Effector memory CD4-positive, alpha-beta T cell (primary cell): ENCODE measurements around the gene PTPRH.
"Not testable (repeated sequence)": the region's sequence is repeated elsewhere in the genome, so short reads cannot be mapped to it uniquely, and the experiment has no call there.

Experiments
- DNase-seq, 3 donors: peaks; one replicate each; pipeline ENCODE4 v3.0.0-alpha.2; 2020
- H3K27ac ChIP-seq: 2 replicates; pipeline ENCODE4 v1.7.0; 2013; ENCODE audit warnings: mild to moderate bottlenecking, low read length, moderate library complexity; ENCODE audit not compliant: insufficient read depth, poor library complexity, severe bottlenecking
- H3K27me3 ChIP-seq: replicated peaks from 2 replicates; pipeline ENCODE4 v1.7.0; 2013; ENCODE audit warnings: mild to moderate bottlenecking, low read length; ENCODE audit not compliant: insufficient read depth, control insufficient read depth, poor library complexity, severe bottlenecking
- H3K36me3 ChIP-seq: 2 replicates; pipeline ENCODE4 v1.7.0; 2013; ENCODE audit warnings: mild to moderate bottlenecking, low read length, moderate library complexity; ENCODE audit not compliant: control insufficient read depth, insufficient read depth
- H3K4me1 ChIP-seq: 2 replicates; pipeline ENCODE4 v1.7.0; 2013; ENCODE audit warnings: low read length, mild to moderate bottlenecking; ENCODE audit not compliant: control insufficient read depth, insufficient read depth, poor library complexity, severe bottlenecking
- H3K4me3 ChIP-seq: 2 replicates; pipeline ENCODE4 v1.7.0; 2013; ENCODE audit warnings: low read length, low read depth, mild to moderate bottlenecking; ENCODE audit not compliant: insufficient read depth, poor library complexity, severe bottlenecking
- H3K9me3 ChIP-seq: 2 replicates; pipeline ENCODE4 v1.7.0; 2013; ENCODE audit warnings: mild to moderate bottlenecking, low read length, moderate library complexity; ENCODE audit not compliant: control insufficient read depth

The PTPRH gene

DNA sequence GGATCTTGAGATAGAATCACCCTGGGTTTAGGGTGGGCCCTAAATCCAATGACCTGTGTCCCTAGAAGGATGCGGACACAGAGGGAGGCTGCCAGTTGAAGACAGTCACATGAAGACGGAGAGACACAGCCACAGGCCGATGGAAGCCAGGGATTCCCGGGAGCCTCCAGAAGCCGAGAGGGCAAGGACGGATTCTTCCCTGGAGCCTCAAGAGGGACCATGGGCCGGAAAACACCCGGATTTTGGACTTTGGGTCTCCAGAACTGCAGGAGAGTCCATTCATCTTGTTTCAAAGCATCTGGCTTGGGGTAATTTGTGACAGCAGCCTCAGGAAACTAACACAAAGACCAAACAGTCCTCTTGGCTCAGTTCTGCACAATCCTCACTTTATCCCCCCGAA, 17.0 kb upstream of the PTPRH start:
- no peak for DNase-seq
- no peaks in the 10 kb centered on the region for H3K9me3 ChIP-seq
- no peaks in the 10 kb centered on the region for H3K4me1 ChIP-seq
- H3K27ac ChIP-seq: no peak overlapping the region
- peaks cover 46% of the 10 kb centered on the region for H3K36me3 ChIP-seq
- no peaks in the 10 kb centered on the region for H3K27me3 ChIP-seq
- H3K4me3 ChIP-seq: no peak overlapping the region

DNA sequence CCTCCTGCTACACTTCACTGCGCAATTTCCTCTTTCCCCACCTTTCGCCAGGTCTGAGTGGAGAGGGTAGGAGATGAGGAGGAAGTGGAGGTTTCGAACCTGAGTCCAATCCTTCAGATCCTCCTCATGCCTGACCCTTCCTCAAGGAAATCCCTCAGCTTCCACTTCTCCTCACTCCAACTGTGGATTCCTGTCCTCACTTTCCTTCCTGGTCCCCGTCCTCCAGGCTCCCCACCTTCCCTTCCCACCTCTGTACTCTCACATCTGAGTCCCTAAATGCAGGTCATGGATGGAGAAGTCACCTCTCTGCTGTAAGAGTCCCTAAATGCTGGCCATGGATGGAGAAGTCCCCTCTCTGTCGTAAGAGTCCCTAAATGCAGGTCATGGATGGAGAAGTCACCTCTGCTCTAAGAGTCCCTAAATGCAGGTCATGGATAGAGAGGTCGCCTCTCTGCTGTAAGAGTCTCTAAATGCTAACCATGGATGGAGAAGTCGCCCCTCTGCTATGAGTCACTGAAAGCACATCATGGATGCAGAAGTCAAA, 16.2 kb upstream of the PTPRH start:
- no peaks in the 10 kb centered on the region for H3K4me1 ChIP-seq
- no peaks in the 10 kb centered on the region for H3K9me3 ChIP-seq
- H3K4me3 ChIP-seq: no peak overlapping the region
- H3K27ac ChIP-seq: no peak overlapping the region
- no peak for DNase-seq
- no peaks in the 10 kb centered on the region for H3K27me3 ChIP-seq
- peaks cover 39% of the 10 kb centered on the region for H3K36me3 ChIP-seq

DNA sequence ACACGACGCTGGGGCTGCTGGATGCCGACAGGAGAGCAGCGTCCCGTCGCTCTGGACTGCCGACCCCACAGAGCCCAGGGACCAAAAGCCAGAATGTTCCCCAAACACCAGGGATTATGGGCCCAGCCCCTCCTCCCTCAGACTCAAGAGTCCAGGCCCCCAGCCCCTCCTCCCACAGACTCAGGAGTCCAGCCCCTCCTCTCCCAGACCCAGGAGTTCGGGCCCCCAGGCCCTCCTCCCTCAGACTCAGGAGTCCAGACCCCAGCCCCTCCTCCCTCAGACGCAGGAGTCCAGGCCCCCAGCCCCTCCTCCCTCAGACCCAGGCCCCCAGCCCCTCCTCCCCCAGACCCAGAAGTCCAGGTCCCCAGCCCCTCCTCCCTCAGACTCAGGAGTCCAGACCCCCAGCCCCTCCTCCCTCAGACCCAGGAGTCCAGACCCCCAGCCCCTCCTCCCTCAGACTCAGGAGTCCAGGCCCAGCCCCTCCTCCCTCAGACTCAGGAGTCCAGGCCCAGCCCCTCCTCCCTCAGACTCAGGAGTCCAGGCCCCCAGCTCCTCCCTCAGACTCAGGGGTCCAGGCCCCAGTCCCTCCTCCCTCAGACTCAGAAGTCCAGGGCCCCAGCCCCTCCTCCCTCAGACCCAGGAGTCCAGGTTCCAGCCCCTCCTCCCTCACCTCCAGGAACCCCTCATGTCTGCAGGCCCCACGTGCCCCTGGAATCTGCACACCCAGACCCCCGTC, 15.5 kb upstream of the PTPRH start:
- not testable (repeated sequence) for H3K4me3 ChIP-seq, H3K9me3 ChIP-seq, H3K27me3 ChIP-seq, H3K4me1 ChIP-seq, H3K27ac ChIP-seq, DNase-seq
- H3K36me3 ChIP-seq: peaks cover 33% of the 10 kb centered on the region

DNA sequence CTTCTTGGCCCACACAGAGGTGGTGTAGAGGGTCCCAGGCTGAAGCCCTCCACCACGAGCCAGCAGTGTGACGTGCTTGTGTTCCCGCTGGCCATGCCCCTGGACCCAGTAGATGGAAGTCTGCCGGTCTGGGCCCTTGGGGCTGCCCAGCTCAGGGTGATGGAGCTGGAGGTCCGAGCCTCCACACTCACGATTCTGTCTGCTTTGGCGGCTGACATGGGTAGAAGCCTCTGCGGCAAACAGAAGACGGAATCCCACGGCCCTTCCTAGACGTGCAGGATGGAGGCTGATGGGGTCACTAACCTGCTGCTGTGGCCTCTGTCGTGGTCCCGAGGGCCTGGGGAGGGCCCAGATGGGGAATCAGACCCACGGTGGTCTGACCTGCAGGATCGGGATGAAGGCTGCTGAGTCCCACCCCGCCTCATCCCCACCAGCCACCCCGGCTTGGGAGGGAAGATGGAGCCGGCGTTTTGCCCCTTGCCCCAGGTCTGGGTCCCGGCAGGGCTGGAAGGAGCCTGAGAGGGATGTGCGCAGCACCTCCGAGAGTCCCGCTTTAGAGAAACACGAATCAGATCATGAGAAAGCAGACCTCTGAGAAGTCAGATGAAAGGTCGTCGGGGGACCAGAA, 14.9 kb upstream of the PTPRH start:
- no peak overlapping the region for H3K27ac ChIP-seq
- no peaks in the 10 kb centered on the region for H3K4me1 ChIP-seq
- H3K27me3 ChIP-seq: no peaks in the 10 kb centered on the region
- H3K36me3 ChIP-seq: peaks cover 26% of the 10 kb centered on the region
- no peak overlapping the region for H3K4me3 ChIP-seq
- no peak for DNase-seq
- H3K9me3 ChIP-seq: no peaks in the 10 kb centered on the region

DNA sequence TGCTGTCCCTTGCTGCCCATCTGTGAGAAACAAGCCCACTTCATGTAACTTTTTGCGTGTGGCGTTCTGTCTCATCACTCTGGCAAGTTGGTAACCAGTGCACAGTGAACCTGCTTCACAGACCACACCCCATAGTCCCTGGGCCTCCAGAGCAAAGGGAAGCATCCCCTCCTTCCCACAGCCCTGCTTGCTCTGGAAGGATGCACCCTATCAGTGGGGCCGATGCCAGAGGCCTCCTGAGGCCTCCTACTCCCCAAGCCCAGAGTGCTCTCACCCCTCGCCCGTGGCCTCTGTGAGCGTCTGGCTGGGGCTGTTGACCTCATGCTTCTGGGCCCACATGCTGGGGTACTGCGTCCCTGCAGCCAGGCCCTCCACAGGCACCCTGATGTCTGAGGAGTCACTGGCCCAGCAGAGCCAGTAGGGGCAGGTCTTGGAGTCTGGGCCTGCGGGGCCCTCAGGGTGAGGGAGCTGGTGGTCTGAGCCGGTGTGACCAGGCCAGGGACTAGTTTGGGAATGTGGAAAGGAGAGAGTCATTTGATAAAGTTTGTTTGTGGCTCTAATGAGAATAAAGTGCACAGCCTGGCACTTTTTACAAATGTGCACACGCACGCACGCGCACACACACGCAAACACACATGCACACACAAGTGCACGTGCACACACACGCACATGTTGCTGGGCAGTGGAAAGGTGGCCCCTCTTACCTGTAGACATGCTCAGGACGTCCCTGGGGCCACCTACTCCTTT, 14.2 kb upstream of the PTPRH start:
- no peak for DNase-seq
- no peak overlapping the region for H3K27ac ChIP-seq
- no peaks in the 10 kb centered on the region for H3K9me3 ChIP-seq
- no peak overlapping the region for H3K4me3 ChIP-seq
- no peaks in the 10 kb centered on the region for H3K4me1 ChIP-seq
- H3K36me3 ChIP-seq: peaks cover 19% of the 10 kb centered on the region
- H3K27me3 ChIP-seq: no peaks in the 10 kb centered on the region

DNA sequence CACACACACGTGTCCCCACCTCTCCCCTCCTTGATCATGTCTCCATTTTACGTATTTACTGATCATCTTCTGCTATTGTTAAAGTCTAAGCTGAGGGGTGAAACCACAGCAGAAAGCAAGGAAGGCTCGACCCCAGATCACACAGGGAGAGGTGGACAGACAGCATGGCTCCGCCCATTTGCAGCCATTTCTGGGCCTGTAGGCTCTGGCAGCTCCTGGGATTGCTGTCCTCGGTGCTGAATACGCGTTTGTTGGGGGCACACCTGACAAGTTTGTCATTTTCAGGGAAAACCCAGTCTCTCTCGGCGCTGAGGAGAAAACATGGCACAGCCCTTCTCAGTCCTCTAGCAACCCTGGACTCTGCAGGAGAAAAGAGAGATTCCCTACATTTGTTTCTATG, 11.2 kb upstream of the PTPRH start:
- Histone ChIP-seq H3K27ac (no peak overlapping the region), H3K4me1 (peaks cover 7% of the 10 kb centered on the region), H3K4me3 (no peak overlapping the region), H3K9me3 (no peaks in the 10 kb centered on the region), H3K27me3 (no peaks in the 10 kb centered on the region), H3K36me3 (no peaks in the 10 kb centered on the region)
- no peak for DNase-seq

DNA sequence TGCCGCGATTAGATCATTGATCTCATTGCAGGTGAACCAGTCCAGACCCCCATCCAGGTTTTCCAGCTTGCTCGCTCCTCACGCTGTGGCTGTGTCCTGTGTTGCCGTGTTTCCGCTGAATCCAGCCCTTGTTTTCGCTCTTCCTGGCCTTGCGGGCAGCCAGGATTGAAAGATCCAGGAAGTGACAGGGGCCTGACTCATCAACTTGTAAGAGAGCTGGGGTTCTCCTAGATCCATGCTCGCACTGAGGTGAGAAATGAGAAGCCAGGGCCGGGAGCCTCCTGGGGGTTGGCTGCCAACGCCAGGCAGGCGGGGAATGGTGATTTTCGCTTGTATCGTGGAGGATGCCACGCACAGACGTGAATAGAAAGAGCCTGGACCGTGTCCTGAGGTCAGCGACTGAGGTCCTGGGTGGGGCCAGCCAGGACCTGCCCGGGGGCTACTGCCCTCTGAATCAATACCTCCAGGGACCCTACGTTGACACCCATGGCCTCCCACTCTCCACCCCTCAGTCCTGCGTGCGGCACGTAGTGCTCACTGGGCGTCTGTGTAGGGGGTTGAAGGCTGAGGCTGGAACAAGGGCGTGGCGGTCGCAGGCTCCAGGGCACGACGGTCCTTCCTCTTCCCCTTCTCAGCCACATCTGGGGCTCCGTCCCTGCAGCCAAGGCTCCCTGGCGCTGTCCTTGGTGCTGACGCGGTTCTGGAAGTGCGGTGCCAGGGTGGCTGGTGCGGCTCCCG, 7.3 kb upstream of the PTPRH start:
- Histone ChIP-seq H3K27me3 (no peaks in the 10 kb centered on the region), H3K27ac (no peak overlapping the region), H3K9me3 (peaks cover 4% of the 10 kb centered on the region), H3K4me3 (no peak overlapping the region), H3K36me3 (no peaks in the 10 kb centered on the region), H3K4me1 (peaks cover 7% of the 10 kb centered on the region)
- peak in 2 of 3 donors; percentile 8 to 11 for DNase-seq

DNA sequence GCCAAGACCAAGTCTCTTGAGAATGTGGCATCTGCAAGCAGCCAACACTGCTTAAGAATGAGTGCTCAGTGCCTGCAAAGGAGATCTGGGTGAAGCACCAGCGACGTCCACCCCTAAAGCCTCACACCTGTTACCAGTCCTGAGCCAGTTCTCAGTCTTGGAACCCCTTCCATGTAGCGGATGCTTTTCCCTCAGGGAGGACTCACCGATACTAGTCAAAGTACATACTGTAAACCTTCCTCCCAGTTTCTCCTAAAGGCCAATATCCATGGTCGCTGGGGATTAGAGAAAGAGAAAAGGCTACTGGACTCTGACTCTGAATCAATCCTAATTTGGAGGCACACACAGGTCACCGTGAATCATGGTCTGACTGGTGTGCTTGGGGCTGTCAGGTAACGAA, 4.2 kb upstream of the PTPRH start:
- no peak for DNase-seq
- Histone ChIP-seq H3K27me3 (no peaks in the 10 kb centered on the region), H3K4me3 (no peak overlapping the region), H3K36me3 (no peaks in the 10 kb centered on the region), H3K4me1 (peaks cover 7% of the 10 kb centered on the region), H3K27ac (no peak overlapping the region), H3K9me3 (peaks cover 4% of the 10 kb centered on the region)

DNA sequence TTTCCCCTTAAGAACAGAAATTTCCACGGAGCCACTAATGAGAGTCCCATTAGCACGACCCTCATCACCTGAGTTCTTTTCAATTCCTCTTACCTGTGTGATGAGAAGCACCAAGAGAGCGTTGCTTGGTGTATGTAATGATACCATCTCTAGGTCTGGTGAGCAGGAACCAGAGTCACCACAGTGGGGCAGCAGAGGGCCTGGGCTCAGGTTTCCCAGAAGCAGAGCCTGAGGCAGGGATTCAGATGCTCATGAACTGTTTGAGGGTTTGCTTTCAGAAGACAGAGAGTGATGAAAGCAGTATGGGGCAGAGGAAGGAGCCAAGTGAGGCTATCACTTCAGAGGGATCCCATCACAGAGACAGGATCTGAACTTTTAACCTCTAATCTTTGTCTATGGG, 3.1 kb upstream of the PTPRH start:
- Histone ChIP-seq H3K27me3 (no peaks in the 10 kb centered on the region), H3K9me3 (peaks cover 4% of the 10 kb centered on the region), H3K4me3 (no peak overlapping the region), H3K4me1 (peaks cover 7% of the 10 kb centered on the region), H3K36me3 (no peaks in the 10 kb centered on the region), H3K27ac (no peak overlapping the region)
- no peak for DNase-seq
